Non-pigmented ciliary epithelial cell (primary cell): ENCODE data around the gene EAF1.
"Not testable (repeated sequence)": the region's sequence is repeated elsewhere in the genome, so short reads cannot be mapped to it uniquely, and the experiment has no call there.

Experiments used
- DNase-seq: peaks from one replicate; pipeline ENCODE4 v3.0.0-alpha.2; 2010; ENCODE audit warnings: low read depth

Gene EAF1

GRCh38 chr3:15452156-15452555 lies 24.8 kb downstream of the EAF1 start:
- DNase-seq: no peak

GRCh38 chr3:15452961-15453360 lies 25.6 kb downstream of the EAF1 start:
- no peak for DNase-seq

DNA sequence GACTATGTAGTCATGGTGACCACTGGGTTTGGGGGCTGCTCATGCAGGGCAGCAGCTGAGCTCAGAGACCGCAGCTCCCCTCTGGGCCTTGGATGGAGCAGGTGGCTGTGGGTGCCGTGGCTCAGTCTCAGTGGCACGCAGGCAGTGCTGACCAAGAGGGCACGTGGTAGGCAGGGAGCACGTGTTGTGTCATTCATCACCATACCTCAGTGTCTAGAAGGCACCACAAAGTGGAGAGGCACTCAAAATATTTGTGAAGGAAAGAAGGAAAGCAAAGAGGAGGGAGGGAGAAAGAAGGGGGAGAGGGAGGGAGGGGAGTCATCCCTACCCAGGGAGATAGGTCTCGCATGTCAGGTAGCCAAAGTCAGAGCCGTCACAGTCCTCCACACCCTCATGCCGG lies 26.1 kb downstream of the EAF1 start:
- no peak for DNase-seq

- DNase-seq: no peak
Measured at GRCh38 chr3:15453991-15454625, 26.7 kb downstream of the EAF1 start.

DNA sequence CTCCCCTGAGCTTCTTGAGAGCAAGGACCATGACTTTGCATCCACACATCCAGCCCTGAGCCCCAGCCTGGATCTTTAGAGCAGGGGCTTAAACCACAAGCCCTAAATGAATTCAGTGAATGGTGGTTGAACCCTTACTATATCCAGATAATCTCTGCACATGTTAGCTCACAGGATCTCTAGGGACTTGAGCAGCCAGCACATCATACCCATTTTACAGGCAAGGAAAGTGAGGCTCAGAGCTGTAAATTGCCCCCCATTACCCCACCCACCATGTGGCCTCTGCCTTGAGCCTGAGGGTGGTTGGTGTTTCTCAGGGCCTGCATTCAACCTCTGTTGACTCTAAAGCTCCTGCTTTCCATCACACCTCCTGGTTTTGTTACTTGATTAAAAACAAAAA lies 27.6 kb downstream of the EAF1 start:
- DNase-seq: no peak

DNA sequence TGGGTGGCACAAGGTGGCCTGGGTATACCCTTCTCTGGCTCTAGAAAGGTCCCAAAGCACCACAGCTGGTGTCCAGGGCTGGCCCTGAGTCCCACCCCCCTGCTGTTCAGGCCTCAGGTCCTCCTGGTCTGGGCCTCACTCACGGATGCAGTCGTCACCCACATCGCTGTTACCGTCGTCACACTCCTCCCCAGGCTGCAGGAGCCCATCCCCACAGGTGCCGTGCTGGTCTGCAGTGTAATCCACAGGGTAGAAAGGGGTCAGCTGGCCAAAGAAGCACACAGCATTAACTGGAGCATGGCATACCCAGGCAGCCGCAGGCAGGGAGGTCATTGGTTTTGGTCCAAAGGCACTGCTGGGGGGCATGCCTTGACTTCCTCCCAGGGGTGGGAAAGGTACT lies 28.4 kb downstream of the EAF1 start:
- DNase-seq: no peak

DNA sequence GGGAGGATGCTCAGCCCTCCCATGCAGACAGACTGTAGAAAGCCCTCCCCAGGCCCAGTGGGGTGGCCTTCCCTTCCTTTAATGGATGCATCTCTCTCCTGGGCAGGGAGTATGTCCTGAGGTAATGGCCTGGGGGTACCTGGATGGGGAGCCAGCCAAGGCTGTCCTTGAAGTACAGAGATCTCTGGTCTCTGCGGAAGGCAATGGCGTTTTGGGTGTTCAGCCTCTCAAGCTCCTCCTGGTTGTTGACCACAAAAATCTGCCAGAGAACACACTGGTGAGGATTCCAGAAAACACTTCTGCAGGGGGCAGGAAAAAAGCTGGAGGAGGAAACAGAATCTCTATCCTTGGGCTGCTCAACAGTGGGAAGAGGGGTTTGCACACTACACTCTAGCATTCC lies 28.9 kb downstream of the EAF1 start:
- no peak for DNase-seq

DNA sequence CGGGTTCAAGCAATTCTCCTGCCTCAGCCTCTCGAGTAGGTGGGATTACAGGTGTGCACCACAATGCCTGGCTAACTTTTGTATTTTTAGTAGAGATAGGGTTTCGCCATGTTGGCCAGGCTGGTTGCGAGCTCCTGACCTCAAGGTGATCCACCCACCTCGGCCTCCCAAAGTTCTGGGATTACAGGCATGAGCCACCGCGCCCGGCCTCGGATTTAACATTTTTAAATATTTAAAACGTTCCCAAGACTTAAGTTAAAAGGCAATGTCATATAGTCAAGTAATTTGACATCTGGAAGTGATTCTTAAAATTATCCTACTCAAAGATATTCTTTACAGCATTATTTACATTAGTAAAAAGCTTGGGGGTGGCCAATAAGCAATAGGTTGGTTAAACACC lies 29.5 kb downstream of the EAF1 start:
- not testable (repeated sequence) for DNase-seq

- DNase-seq: no peak
Measured at GRCh38 chr3:15458212-15458780, 30.9 kb downstream of the EAF1 start.

- no peak for DNase-seq
Measured at GRCh38 chr3:15460891-15461531, 33.6 kb downstream of the EAF1 start.

- DNase-seq: no peak
Measured at GRCh38 chr3:15462451-15462850, 35.1 kb downstream of the EAF1 start.

DNA sequence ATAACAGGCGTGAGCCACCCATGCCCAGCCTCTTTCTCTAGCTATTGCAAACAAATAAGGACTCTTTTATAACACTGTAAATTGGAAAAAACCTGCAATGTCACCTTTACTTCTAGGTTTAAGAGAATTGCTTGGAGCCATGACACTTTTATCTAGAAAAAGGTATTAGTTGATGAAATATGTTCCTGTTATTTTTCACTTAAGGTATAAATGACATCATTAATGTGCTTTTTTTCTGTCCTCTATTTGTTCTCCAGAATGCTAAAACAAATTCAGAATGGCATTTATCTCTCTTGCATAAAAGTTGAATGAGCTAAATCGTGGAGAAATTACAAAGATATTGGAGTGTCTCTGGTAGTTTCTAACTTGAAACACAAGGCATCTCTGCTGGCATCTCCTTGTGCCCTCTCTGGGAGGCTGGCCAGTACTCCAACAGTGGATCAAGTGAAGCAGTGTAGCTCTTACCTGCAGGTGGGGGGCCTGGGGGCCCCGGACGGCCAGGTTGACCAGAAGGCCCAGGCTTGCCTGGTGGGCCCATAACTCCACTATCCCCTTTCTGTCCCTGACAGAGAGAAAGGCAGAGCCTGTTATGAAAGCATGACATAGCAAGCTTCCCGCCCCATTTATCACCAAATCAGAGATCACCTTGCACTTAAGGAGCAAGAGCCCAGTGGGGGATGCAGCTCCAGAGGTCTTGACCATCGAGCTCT lies 38.6 kb downstream of the EAF1 start:
- no peak for DNase-seq

GRCh38 chr3:15467227-15468181 lies 40.1 kb downstream of the EAF1 start:
- no peak for DNase-seq

DNA sequence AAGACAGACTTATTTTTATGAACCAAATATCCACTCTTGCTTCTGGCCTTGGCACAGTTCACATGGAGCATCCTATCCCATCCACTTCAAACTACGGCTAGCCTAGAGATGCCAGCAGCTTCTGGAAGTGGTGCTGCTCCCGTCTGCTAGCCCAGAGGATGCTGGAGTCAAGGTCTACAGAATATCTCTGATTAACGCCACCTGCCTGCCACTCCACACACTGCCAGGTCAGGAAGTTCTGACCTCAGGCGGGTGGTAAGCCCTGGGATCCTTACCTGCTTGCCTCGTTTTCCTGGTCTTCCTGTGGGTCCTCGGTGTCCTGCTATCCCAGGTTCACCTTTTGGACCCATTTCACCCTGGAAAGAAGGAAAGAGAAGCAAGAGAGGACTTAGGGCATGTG lies 42.9 kb downstream of the EAF1 start:
- DNase-seq: no peak

DNA sequence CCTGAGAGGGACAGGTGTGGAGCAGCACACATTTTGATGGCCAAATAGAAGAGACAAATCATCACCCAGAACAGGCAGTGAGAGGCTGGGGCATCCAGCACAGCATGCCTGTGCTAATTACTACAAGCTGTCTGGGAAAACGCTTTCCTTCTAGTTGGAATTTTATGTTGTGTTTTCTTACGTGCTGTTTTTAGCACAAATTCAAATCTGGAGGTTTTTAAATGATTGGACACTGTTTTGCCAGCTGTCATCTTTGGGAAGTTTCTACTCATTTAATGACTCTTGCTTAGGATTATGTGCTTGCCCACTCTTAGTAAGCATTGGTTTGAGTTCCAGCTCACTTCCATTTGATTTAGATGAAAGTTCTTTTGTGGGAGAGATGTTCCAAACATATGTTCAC lies 43.5 kb downstream of the EAF1 start:
- no peak for DNase-seq

GRCh38 chr3:15471861-15472260 lies 44.5 kb downstream of the EAF1 start:
- DNase-seq: no peak

DNA sequence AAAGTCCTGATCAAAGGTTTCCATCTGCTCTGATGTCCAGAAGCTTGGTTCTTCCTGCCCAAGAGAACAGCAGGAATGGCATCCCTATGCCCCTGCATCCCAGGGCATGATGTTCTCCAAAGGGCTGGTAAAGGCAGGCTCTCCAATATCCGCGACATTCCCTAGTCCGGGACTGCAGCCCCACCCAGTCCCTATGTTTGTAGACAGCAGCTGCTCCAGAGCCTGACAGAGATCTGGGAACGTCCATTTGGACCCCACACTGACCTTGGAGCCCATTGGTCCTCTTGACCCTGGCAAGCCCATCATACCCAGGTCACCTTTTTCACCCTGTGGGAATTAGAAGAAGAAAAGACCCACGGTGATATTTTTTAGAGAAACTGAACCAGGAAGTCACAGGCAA lies 47.8 kb downstream of the EAF1 start:
- no peak for DNase-seq

- DNase-seq: no peak
Measured at GRCh38 chr3:15476378-15476777, 49.0 kb downstream of the EAF1 start.

DNA sequence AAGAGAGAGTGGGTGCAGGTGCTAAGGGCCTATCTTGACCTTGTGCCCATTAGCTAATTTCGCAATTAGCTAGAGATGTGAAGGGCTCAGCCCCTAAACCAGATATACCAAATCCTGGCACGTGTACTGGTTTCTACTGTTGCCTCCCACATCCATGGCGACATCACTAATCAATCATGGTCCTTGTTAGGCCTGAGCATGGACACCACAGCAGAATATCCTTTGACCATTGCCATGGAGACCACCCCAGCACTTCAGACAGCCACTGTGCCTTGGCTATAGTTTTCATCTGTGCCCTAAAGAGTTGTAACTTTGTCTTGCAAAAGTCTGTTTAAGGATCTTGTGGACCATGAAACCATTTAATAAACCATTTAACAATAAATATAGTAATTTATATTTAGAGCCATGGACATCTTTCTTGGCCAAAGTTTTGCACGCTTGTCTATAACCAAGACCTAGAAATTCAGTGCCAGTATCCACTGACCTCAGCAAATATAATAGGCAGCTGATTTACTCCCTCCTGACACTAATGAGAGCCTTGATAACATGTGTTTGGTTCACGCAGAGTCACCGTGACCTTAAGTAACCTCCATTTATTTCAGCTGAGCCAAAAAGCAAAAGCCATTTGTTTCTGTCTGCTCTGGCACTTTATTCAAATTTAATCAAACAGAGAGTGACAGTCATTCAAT lies 50.7 kb downstream of the EAF1 start:
- DNase-seq: no peak

- DNase-seq: no peak
Measured at GRCh38 chr3:15478640-15478979, 51.2 kb downstream of the EAF1 start.

GRCh38 chr3:15479400-15480224 lies 52.2 kb downstream of the EAF1 start:
- DNase-seq: no peak
